ENCODE results near the gene ERFE. TPM values are rescaled to one million over a fixed set of nuclear protein-coding genes. Genes with fewer than 3 reads are reported as not detected.

The ERFE gene
- total RNA-seq, 2 experiments from 2014 or later = 0.99 to 1.0 TPM

DNA sequence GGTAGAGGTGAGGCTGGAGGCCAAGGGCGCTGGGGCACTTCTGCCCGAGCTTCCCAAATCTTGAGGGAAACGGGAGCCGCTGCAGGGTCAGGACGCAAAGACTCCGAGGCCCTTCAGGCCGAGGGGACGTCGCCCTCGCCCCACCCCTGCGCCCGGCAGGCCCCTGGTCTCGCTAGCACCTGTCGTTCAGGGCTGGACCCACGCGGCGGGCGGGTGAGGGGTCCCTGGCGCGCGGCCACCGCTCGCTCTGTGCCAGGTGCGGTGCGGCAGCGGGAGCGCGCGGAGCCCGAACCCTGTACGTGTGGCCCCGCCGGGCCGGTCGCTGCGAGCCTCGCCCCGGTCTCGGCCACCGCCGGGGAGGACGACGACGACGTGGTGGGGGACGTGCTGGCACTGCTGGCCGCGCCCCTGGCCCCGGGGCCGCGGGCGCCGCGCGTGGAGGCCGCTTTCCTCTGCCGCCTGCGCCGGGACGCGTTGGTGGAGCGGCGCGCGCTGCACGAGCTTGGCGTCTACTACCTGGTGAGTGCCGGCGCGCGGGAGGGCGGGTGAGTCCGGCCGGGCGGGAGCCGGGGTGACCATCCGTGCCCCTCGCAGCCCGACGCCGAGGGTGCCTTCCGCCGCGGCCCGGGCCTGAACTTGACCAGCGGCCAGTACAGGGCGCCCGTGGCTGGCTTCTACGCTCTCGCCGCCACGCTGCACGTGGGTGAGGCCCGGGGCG lies 4.9 kb downstream of the ERFE start:
- ChIA-PET POLR2A (no interaction called here), CTCF (interaction anchor here (1.1 kb wide), 1 partner anchor 100 kb away, joined by 4 read pairs; no protein-coding TSS in a partner anchor)
- peaks cover 1% of the 10 kb centered on the region for H3K36me3 Mint-ChIP-seq (ENCODE audit: low read depth)
- H3K27me3 Mint-ChIP-seq = peaks cover 20% of the 10 kb centered on the region
- TF ChIP-seq, protein P1, sequence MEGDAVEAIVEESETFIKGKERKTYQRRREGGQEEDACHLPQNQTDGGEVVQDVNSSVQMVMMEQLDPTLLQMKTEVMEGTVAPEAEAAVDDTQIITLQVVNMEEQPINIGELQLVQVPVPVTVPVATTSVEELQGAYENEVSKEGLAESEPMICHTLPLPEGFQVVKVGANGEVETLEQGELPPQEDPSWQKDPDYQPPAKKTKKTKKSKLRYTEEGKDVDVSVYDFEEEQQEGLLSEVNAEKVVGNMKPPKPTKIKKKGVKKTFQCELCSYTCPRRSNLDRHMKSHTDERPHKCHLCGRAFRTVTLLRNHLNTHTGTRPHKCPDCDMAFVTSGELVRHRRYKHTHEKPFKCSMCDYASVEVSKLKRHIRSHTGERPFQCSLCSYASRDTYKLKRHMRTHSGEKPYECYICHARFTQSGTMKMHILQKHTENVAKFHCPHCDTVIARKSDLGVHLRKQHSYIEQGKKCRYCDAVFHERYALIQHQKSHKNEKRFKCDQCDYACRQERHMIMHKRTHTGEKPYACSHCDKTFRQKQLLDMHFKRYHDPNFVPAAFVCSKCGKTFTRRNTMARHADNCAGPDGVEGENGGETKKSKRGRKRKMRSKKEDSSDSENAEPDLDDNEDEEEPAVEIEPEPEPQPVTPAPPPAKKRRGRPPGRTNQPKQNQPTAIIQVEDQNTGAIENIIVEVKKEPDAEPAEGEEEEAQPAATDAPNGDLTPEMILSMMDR (IDR thresholded peaks at IDR 0.05) = no peak
- peaks cover 11% of the 10 kb centered on the region for H3K4me1 Mint-ChIP-seq (ENCODE audit: low read depth)
- H3K9me3 Mint-ChIP-seq = no peaks in the 10 kb centered on the region
- H3K27ac Mint-ChIP-seq = no peak overlapping the region
- intact Hi-C loops (cut with micrococcal nuclease) = no loop called here
- DNase-seq (no peak), ATAC-seq (no peak)
- H3K4me3 Mint-ChIP-seq = no peak overlapping the region

DNA sequence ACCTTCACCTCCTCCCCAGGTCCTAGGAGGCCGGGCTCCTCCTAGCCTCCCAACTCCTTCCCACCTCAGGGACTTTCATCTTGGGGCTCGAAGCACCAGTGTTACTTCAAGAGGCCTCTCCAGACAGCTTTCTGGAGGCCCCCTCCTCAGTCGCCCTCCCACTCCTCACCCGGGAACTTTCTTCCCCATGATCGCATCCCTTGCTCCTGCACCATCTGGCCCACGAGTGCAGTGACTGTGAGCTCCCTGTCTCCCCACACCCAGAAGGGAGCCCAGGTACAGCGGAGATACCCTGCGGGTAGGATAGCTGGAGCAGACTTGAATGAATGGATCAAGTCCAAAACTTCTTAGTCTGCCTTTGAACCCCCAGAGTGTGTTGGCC lies 6.1 kb downstream of the ERFE start:
- intact Hi-C loops (cut with micrococcal nuclease) = no loop called here
- Mint-ChIP-seq H3K27me3 (peaks cover 12% of the 10 kb centered on the region), H3K27ac (no peak overlapping the region), H3K36me3 (ENCODE audit: low read depth) (peaks cover 2% of the 10 kb centered on the region), H3K4me1 (ENCODE audit: low read depth) (peaks cover 4% of the 10 kb centered on the region), H3K9me3 (no peaks in the 10 kb centered on the region), H3K4me3 (no peak overlapping the region)
- DNase-seq (no peak), ATAC-seq (no peak)
- CTCF ChIA-PET = interaction anchor here (1.1 kb wide), 1 partner anchor 99 kb away, joined by 4 read pairs; no protein-coding TSS in a partner anchor
- POLR2A ChIA-PET = interaction anchor here (1.3 kb wide), 1 partner anchor 75 kb away, joined by 3 read pairs; no protein-coding TSS in a partner anchor
- TF ChIP-seq, protein P1 (IDR thresholded peaks at IDR 0.05) = no peak

DNA sequence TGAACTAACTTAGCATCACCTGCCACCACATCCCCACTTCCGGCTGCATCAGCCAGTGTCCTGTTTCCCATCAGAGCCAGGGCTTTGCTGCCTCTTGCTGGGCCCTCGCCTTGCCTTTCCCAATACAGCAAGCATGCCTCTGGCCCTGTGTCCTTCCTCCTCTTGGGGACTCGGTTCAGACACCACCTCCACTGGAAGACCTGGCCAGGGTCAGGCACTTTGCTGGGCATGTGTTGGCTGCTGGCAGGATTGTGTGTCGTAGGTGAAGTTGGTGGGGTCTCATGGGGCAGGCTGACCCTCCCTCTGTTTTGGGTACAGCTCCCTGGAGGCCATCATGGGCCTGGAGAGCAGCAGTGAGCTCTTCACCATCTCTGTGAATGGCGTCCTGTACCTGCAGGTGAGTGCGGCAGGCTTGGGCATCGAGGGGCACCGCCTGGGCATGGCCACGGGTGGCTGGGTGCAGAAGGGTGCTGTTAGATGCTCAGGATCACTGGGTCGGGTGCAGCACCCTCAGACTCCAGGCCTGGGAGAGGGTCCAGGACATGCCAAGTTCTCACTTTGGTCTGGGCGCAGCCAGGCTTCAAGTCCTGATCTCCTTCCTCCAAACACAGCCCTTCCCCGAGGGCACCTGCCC lies 6.6 kb downstream of the ERFE start:
- Mint-ChIP-seq H3K27me3 (peaks cover 11% of the 10 kb centered on the region), H3K4me1 (ENCODE audit: low read depth) (peaks cover 3% of the 10 kb centered on the region), H3K9me3 (no peaks in the 10 kb centered on the region), H3K4me3 (no peak overlapping the region), H3K36me3 (ENCODE audit: low read depth) (peaks cover 6% of the 10 kb centered on the region), H3K27ac (no peak overlapping the region)
- ChIA-PET CTCF (no interaction called here), POLR2A (interaction anchor here (1.3 kb wide), 1 partner anchor 74 kb away, joined by 3 read pairs; no protein-coding TSS in a partner anchor)
- ATAC-seq (no peak), DNase-seq (no peak)
- TF ChIP-seq, protein P1 (IDR thresholded peaks at IDR 0.05) = no peak
- intact Hi-C loops (cut with micrococcal nuclease) = no loop called here

- CTCF ChIA-PET = no interaction called here
- POLR2A ChIA-PET = interaction anchor here (1.1 to 1.3 kb wide), 2 partner anchors 9 to 73 kb away, joined by 3 read pairs; no protein-coding TSS in a partner anchor
- Mint-ChIP-seq H3K9me3 (no peaks in the 10 kb centered on the region), H3K4me1 (ENCODE audit: low read depth) (no peaks in the 10 kb centered on the region), H3K36me3 (ENCODE audit: low read depth) (peaks cover 8% of the 10 kb centered on the region), H3K4me3 (no peak overlapping the region), H3K27me3 (peaks cover 9% of the 10 kb centered on the region), H3K27ac (no peak overlapping the region)
- no peak for DNase-seq
- intact Hi-C loops (cut with micrococcal nuclease) = no loop called here
- no peak for ATAC-seq
- TF ChIP-seq, protein P1 (IDR thresholded peaks at IDR 0.05) = no peak
These were observed 7.9 kb downstream of the ERFE start for GRCh38 chr2:238166391-238167343.
